ENCODE results near the gene LCN10.

GRCh38 chr9:136748201-136748600, 5.5 kb upstream of the LCN10 start, which contains the start of gene LCN6:
- no peak for TF ChIP-seq CTCF (IDR thresholded peaks at IDR 0.05)
- no peak for TF ChIP-seq CBX8 (IDR thresholded peaks at IDR 0.05)
- TF ChIP-seq PBX3 (IDR thresholded peaks at IDR 0.05): no peak
- TF ChIP-seq ESRRA (IDR thresholded peaks at IDR 0.05; ENCODE audit: borderline replicate concordance, low read length): no peak
- no peak for TF ChIP-seq HMGXB4 (CRISPR knock-in tag; IDR thresholded peaks at IDR 0.05; ENCODE audit: borderline replicate concordance)
- no peak for TF ChIP-seq FOSL2 (IDR thresholded peaks at IDR 0.05)
- TF ChIP-seq FOSL2 (CRISPR knock-in tag; IDR thresholded peaks at IDR 0.05): no peak
- no peak for TF ChIP-seq RCOR1 (IDR thresholded peaks at IDR 0.05; ENCODE audit: low read depth, low read length)
- TF ChIP-seq POLR2A (IDR thresholded peaks at IDR 0.05; ENCODE audit: low read length): no peak
- TF ChIP-seq REST (IDR thresholded peaks at IDR 0.05): no peak
- TF ChIP-seq MAX (IDR thresholded peaks at IDR 0.05): no peak
- TF ChIP-seq CEBPB (IDR thresholded peaks at IDR 0.05): no peak

Data from A549 (cell line).